NT2/D1 (cell line): Measurements from ENCODE around the gene ENDOV.

Source experiments
- SUZ12 ChIP-seq: IDR thresholded peaks from 2 replicates; pipeline ENCODE4 v1.6.1; 2011; ENCODE audit not compliant: insufficient read length, insufficient read depth; ENCODE audit errors: extremely low read depth
- YY1 ChIP-seq: IDR thresholded peaks from 2 replicates; pipeline ENCODE4 v1.6.1; 2011; ENCODE audit not compliant: insufficient read length, insufficient read depth
- ZNF274 ChIP-seq: IDR thresholded peaks from 2 replicates; pipeline ENCODE4 v1.6.1; 2011; ENCODE audit warnings: mild to moderate bottlenecking, low read depth, low read length

DNA sequence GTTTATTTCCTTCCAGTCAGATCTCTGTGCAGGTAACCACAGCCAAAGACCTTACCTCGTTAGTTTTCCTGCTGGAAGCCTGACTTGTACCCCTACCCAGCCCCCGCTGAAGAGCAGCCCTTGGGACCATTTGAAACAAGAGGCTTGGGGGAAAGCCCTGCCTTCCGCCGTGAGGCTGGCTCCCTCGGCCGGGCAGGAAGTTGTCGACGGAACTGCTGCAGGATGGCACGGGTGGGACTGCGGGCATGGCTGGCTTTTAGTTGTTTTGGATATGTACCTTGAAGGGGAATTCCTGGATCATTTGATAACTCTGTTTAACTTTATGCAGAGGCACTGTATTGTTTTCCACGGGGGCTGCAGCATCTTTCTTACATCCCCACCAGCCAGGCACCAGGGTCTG is 49.0 kb upstream of the ENDOV start:
- no peak for TF ChIP-seq SUZ12
- no peak for TF ChIP-seq ZNF274
- TF ChIP-seq YY1 = no peak
